LHCN-M2 (cell line): ENCODE data around the gene KRTAP10-5. TPM values are rescaled to one million over a fixed set of nuclear protein-coding genes. Genes with fewer than 3 reads are reported as not detected.
"Not testable (repeated sequence)": the region's sequence is repeated elsewhere in the genome, so short reads cannot be mapped to it uniquely, and the experiment has no call there.

Source experiments
- DNase-seq: peaks from one replicate; pipeline ENCODE4 v3.0.0-alpha.2; 2012; ENCODE audit warnings: low read depth
- total RNA-seq: library from RNA; depleted of rRNA; stranded (reverse); fragments of >200 nt; gene quantifications from 2 replicates; pipeline ENCODE4 v1.2.3, GENCODE V29; 2014

KRTAP10-5 gene
- total RNA-seq, 1 experiment from 2014 or later: not detected

- DNase-seq: not testable (repeated sequence)
Observed at GRCh38 chr21:44550285-44550684, 30.1 kb downstream of the KRTAP10-5 start.

DNA sequence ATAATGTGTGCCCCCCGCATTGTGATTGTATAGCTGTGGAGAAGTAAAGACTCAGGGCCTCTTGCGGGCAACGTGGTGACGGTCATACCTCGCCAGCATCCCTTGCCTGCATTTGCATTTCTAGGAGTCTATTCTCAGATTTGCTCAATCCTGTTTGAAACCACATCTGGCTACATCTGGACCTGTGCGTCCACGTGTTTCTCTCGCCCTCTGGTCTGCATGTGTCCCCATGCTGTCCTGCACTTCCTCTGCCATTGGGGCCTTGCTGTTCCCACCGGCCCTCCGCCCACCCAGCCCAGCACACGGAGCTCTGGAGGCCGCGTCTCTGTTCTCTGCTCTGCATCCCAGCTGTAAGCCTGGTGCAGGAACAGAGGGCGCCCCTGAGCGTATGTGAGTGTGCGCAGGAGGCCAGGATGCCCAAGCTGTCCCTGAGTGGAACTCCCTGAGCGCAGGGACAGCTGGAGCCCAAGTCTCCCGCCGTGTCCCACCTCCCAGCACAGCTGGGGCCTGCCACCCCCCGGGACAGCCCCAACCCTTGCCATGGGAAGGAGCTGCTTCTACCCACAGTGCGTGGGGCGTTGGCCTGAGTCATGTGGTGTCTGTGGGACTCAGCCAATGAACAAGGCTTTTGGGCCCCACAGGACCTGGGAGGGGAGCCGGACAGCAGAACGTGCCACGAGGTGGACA, 30.7 kb downstream of the KRTAP10-5 start:
- no peak for DNase-seq

GRCh38 chr21:44548922-44549321, 31.5 kb downstream of the KRTAP10-5 start:
- DNase-seq: no peak

DNA sequence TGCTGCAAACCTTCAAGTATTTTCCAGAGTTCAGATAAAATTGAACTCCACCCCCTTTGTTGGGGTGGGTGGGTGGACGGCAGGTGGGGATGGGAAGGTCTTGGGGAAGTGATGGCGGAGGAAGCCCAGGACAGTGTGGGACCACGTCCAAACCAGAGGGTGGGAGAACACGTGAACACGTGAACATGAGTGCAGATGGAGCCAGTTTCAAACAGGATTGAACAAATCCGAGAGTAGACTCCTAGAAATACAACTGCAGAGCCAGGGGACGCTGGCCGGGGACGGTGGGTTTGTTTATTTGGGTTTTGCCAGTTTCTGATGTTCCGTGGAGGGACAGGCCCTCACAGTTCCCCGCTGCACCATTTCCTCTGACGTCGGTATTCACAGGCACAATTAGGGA, 32.0 kb downstream of the KRTAP10-5 start:
- DNase-seq: no peak

DNA sequence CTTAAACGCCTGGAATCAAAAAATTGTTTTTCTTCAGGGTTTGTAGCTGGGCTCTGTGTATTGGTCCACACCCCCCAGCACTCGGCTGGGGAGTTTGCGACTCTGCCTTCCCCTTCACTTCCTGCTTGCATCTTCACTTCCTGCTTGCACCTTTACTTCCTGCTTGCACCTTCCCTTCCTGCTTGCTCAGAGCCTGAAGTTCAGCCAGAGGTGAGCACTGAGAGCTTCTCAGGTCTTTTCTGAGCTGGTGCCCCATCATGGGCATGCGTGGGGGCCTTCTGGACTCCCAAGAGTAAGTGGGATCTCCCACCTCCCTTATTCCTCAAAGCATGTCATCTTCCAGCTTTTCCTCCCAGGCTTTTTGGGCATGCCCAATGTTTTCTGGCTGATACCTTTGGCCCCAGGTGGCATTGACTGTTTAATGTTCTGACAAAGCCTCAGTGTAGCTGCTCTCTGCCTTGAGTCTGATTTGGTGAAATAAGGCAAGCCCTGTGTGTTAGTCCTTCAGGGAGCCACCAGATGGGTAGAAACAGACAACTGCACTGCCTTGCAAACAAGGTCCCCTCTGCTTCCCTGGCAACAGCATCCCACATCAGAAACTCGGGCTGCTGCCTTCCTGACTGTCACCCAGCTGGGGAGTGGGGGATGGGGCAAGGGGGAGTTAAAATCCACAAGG, 32.6 kb downstream of the KRTAP10-5 start:
- no peak for DNase-seq

GRCh38 chr21:44544566-44544965, 35.8 kb downstream of the KRTAP10-5 start:
- no peak for DNase-seq

GRCh38 chr21:44542716-44543115, 37.7 kb downstream of the KRTAP10-5 start:
- no peak for DNase-seq

DNA sequence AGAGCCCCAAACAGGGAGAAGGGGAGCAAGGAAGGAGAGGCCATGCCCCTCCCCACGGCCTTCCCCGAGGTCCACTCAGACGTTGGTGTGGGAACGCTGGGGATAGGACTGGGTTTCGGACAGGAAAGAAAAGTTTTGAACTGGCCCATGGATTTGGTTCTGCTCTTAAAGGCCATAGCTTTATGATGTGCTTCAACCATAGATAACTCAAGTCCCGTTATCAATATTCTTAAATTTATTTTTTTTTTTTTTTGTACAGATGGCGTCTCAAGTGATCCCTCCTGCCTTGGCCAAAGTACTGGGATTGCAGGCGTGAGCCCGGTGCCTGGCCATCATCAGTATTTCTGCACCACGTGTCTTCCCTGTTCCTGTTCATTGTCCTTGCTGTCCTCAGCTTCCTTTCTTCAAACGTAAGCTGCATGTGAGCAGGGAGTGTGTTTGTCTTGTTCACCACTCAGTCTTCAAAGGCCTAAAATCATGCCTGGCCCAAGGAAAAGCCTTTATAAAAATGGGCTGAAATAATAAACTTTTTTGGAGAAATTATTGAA, 39.6 kb downstream of the KRTAP10-5 start:
- DNase-seq: no peak

GRCh38 chr21:44539991-44540666, 40.3 kb downstream of the KRTAP10-5 start, which contains the start of gene KRTAP10-1:
KRTAP10-1 (minus strand) TSS chr21:44540195; CDS start chr21:44540150, 45 bp downstream.
- no peak for DNase-seq

DNA sequence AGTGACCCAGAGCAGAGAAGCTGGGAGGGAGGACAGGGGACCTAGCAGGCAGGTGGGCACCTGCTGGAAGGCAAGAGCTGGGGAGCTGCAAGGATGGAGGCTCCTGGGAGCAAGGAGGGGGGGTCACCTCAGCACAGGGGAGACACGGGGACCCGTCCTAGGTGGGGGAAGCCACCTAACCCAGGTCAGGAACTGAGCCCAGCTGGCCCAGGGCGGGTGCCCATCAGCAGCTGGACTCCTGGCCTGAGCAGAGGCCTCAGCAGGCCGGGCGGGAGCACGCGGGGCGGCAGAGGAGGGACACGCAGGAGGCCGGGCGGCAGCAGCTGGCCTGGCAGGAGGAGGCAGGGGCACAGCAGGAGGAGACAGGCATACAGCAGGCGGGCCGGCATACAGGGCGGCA, 41.4 kb downstream of the KRTAP10-5 start:
- DNase-seq: no peak

DNA sequence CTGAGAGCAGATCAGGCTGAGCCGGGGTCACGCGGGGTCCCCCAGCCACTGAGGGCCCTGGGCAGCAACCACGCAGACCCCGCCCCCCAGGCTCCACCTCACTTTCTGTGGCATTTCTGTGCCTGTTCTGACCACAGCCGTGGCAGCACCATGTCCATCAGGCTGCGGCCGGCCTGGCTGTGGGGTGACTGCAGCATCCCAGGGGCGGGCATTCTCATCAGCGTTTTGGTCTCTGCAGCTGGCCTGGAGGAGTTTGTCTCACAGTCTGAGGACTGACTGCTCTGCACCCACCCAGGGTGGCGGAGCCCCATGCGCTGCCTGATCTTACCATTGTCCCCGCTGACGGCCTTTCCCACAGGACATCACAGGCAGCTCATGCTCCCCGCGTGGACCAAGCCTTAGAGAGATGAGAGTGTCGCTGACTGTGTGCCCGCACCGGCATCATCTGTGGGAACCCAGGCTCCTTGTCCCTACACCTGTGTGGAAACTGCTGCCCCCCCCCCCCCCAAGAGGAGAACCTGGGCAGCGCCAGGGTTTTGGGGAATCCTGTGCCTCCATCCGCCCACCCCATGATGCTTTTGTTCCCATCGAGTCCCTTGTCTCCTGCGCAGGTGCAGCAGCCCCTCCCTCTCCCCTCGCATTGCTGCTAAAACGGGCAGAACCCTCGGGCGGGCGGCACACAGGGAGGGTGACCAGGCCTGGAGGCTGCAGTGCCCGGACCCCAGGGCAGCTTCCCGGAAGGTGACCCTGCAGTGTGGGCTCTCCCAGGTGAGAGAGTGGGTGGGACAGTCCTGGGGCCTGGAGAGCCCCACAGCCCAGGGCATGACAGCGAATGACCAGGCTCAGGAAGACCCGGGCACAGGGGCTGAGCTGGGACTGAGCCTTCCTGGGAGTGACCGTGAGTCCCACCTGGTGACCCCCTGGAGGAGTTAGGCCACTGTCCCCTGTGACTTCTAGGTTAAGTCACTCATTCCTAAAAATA, 42.2 kb downstream of the KRTAP10-5 start:
- DNase-seq: no peak

DNA sequence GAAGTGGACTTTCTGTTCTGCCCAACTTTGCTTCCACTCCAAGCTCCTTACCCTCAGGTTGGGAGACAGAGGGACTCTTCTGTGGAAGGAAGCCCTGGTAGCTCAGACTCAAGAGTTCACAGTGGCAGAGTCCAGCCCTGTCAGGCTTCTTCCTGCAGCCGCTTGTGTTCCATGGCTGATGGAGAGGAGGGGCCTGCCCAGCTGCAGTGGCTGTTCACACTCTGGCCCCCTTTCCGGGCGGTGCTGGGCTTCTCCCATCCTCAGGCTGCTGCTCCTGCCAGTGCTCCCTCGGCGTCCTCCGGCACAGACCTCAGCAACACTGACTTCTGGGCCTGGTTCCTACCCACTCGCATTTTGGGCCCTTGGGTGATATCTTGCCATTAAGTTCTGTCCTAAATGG, 44.4 kb downstream of the KRTAP10-5 start:
- no peak for DNase-seq

DNA sequence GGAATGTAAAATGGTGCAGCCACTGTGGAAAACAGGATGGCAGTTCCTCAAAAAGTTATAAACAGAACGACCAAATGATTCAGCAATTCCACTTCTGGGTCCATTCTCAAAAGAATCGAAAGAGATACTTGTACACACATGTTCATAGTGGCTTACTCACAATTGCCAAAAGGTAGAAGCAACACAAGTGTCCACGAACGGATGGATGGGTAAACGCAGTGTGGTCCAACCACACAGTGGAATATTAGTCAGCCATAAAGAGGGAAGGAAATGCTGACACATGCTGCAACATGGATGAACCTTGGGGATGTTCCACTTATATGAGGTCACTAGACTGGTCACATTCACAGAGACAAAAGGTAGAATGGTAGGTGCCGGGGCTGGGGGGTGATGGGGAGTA, 45.7 kb downstream of the KRTAP10-5 start:
- no peak for DNase-seq

DNA sequence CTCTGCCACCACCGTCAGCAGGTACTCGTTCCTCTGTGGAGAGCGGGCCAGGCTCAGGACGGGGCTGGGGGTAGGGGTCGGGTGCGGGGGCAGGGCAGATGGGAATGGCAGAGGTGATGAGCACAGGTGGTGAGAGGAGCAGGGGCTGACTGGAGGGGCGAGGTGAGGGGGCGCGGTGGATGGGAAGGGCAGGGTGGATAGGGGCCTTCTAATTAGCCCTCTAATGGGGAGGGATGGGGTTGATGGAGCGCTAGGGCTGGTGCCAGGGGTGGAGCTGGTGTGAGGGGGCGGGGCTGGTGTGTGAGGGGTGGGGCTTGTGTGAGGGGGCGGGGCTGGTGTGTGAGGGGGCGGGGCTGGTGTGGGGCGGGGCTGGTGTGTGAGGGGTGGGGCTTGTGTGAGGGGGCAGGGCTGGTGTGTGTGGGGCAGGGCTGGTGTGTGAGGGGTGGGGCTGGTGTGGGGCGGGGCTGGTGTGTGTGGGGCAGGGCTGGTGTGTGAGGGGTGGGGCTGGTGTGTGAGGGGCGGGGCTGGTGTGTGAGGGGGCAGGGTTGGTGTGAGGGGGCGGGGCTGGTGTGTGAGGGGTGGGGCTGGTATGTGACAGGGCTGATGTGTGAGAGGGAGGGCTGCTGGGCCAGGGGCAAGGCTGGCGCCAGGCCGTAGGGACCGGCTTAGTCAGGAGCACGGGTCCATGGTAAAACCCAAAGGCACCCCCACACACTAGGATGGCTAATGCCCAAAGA, 46.3 kb downstream of the KRTAP10-5 start:
- no peak for DNase-seq

DNA sequence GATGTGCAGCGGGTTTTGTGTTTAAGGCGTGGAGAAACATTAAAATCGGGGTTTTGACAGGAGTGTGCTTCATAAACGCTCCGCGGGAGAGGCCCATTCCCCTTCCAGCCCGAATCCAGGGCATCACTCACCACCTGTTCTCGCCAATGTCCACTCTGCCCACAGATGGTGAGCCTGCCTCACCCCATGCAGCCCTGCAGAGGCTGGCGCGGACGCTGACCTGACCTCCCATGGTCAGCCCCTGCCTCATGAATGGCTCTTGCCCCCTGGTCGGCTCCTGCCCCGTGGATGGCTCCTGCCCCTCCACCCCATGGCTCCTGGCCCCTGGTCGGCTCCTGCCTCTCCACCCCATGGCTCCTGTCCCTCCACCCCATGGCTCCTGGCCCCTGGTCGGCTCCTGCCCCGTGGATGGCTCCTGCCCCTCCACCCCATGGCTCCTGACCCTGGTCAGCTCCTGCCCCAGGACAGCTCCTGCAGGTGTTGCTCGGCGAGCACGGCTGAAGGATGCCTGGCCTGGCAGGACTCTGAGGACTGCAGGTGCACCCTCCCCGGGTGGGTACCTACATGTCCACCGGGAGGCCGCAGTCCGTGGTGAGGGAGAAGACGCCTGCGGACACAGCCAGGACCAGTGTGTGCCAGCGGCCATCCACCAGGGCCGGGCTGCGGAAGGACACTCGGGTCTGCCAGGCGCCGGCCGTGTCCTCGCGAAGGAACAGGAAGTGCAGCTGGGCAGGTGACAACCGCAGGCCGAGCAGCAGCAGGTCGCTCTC, 47.1 kb downstream of the KRTAP10-5 start:
- no peak for DNase-seq

GRCh38 chr21:44532712-44533111, 47.7 kb downstream of the KRTAP10-5 start:
- DNase-seq: no peak

DNA sequence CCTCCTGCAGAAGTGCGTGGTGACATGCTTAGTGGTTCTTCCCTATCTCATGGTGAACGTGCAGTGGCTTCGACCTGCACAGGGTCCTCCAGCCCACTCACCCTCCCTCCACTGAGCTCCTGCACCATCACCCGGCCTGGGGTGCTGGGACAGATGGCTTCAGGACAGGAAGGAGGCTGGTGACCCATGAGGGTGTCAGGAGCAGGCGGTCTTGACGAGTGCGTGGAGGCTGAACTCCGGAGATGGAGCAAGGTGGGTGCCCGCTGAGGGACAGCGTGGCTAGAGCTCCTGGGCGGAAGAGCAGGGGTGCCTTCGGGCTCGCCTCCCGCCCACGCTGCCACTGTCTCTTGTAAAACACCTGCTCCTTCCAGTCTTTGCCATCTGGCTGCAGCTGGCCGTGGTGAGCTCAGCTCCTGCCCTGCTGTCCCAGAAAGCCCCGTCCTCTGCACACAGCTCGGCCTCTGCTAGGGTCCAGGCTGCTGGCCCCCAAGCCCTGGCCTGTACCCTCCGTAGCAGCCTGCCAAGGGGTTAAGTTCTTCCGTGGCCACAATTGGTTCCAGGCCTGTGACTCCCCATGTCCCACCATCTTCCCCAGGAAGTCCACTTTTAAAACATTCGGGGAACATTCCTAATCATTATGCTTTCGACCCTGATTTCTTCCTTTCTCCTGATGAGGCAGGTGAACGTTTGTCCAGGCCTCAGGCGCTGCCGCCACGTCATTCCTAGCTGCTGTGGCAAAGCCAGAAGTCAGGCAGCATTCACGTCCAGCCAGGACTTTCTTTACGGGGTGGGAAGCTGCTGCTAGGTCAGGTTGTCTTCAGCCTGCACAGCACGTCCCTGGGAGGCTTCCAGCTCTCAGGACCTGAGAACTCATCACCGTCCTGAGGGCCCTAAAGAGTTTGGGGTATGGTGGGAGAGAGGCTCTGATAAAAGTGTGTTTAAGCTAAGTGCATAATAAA, 48.5 kb downstream of the KRTAP10-5 start:
- no peak for DNase-seq

- no peak for DNase-seq
Observed at GRCh38 chr21:44530903-44531605, 49.4 kb downstream of the KRTAP10-5 start.
